ENCODE results near the gene ATPAF1.
A peak's percentile ranks its signal among the peaks of the same experiment; 100 is the strongest.
"Not testable (repeated sequence)": the region's sequence is repeated elsewhere in the genome, so short reads cannot be mapped to it uniquely, and the experiment has no call there.

The ATPAF1 gene

GRCh38 chr1:46667782-46668760, at the start of gene ATPAF1:
Gene ATPAF1 (minus strand): TSS chr1:46668364. CDS start chr1:46668322, 42 bp downstream.
- DNase-seq (ENCODE audit: low read depth in 2 of 3, low spot score in 1 of 3) = peak; percentile 35 to 63 (median 37)

GRCh38 chr1:46717654-46718053, 49.5 kb upstream of the ATPAF1 start:
- no peak for DNase-seq (ENCODE audit: low read depth in 2 of 3, low spot score in 1 of 3)

- DNase-seq (ENCODE audit: low read depth in 2 of 3, low spot score in 1 of 3) = no peak
These were observed 46.8 kb upstream of the ATPAF1 start for GRCh38 chr1:46714976-46715375.

- no peak for DNase-seq (ENCODE audit: low read depth in 2 of 3, low spot score in 1 of 3)
These were observed 40.0 kb upstream of the ATPAF1 start for GRCh38 chr1:46708121-46708520.

- no peak for DNase-seq (ENCODE audit: low read depth in 2 of 3, low spot score in 1 of 3)
These were observed 37.2 kb upstream of the ATPAF1 start for GRCh38 chr1:46705408-46705807.

- no peak for DNase-seq (ENCODE audit: low read depth in 2 of 3, low spot score in 1 of 3)
These were observed 35.9 kb upstream of the ATPAF1 start for GRCh38 chr1:46703927-46704641.

GRCh38 chr1:46699666-46700065, 31.5 kb upstream of the ATPAF1 start:
- no peak for DNase-seq (ENCODE audit: low read depth in 2 of 3, low spot score in 1 of 3)

GRCh38 chr1:46697053-46697452, 28.9 kb upstream of the ATPAF1 start:
- no peak for DNase-seq (ENCODE audit: low read depth in 2 of 3, low spot score in 1 of 3)

- not testable (repeated sequence) for DNase-seq (ENCODE audit: low read depth in 2 of 3, low spot score in 1 of 3)
These were observed 26.5 kb upstream of the ATPAF1 start for GRCh38 chr1:46694676-46695075.

- no peak for DNase-seq (ENCODE audit: low read depth in 2 of 3, low spot score in 1 of 3)
These were observed 24.9 kb upstream of the ATPAF1 start for GRCh38 chr1:46692811-46693770.

- DNase-seq (ENCODE audit: low read depth in 2 of 3, low spot score in 1 of 3) = no peak
These were observed 24.0 kb upstream of the ATPAF1 start for GRCh38 chr1:46691997-46692790.

GRCh38 chr1:46690931-46691421, 22.8 kb upstream of the ATPAF1 start:
- no peak for DNase-seq (ENCODE audit: low read depth in 2 of 3, low spot score in 1 of 3)

GRCh38 chr1:46689897-46690296, 21.7 kb upstream of the ATPAF1 start:
- no peak for DNase-seq (ENCODE audit: low read depth in 2 of 3, low spot score in 1 of 3)

GRCh38 chr1:46689356-46689755, 21.2 kb upstream of the ATPAF1 start:
- DNase-seq (ENCODE audit: low read depth in 2 of 3, low spot score in 1 of 3) = no peak

GRCh38 chr1:46687921-46688509, 19.9 kb upstream of the ATPAF1 start:
- DNase-seq (ENCODE audit: low read depth in 2 of 3, low spot score in 1 of 3) = no peak

GRCh38 chr1:46687093-46687659, 19.0 kb upstream of the ATPAF1 start:
- no peak for DNase-seq (ENCODE audit: low read depth in 2 of 3, low spot score in 1 of 3)

GRCh38 chr1:46686255-46686654, 18.1 kb upstream of the ATPAF1 start:
- DNase-seq (ENCODE audit: low read depth in 2 of 3, low spot score in 1 of 3) = no peak

- DNase-seq (ENCODE audit: low read depth in 2 of 3, low spot score in 1 of 3) = no peak
These were observed 16.5 kb upstream of the ATPAF1 start for GRCh38 chr1:46684670-46685069.

GRCh38 chr1:46682064-46682463, 13.9 kb upstream of the ATPAF1 start:
- no peak for DNase-seq (ENCODE audit: low read depth in 2 of 3, low spot score in 1 of 3)

Data from stimulated activated CD4-positive, alpha-beta T cell treated with anti-CD3 and anti-CD28 coated beads, Interleukin-12 subunit alpha, Interleukin-12 subunit beta, amount 100 ng/mL, for 48 hours (primary cell).